ENCODE data around the gene SULT1C4.

DNA sequence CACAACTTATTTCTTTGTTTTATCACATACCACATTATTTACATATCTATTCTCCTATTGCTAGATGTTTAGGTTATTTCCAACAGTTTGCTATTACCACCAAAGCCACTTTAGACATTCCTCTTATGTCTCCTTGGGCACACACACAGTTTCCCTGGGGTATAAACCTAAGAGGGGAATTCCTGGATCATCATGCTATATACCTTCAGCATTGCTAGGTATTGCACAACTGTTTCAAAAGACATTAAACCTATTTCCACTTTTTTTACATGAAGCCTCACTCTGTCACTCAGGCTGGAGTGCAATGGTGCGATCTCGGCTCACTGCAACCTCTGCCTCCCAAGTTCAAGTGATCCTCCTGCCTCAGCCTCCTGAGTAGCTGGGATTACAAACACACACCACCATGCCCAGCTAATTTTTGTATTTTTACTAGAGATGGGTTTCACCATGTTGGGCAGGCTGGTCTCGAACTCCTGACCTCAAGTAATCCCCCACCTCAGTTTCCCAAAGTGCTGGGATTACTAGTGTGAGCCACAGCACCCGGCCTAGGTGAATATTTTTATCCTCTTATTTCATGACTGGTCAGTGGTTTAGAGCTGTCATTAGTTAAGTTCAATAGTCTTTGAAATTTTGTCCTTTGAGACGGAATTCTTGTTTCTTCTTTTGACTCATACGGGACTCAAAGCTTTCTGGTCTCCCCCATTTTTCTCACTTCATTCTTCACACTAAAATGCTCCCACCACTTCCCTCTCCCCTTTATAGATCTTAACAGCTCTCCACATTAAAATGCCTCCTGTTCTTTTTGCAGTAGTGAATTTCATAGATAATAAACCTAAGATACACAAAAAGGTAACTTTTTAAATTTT lies 30.3 kb downstream of the SULT1C4 start:
- no peak for TF ChIP-seq POLR2AphosphoS5 (IDR thresholded peaks at IDR 0.05; ENCODE audit: low read depth, low read length)
- no peak for TF ChIP-seq POLR2A (IDR thresholded peaks at IDR 0.05; ENCODE audit: low read depth, low read length)

All from GM12892 (cell line).